K562 (cell line): ENCODE measurements around the gene MEOX2. TPM values are rescaled to one million over a fixed set of nuclear protein-coding genes. Genes with fewer than 3 reads are reported as not detected.

Experiments used
- ATAC-seq: fragments of 200-7000 bp; cut with Tn5 transposase; 3 replicates; pipeline ENCODE4 v1.9.1; 2020; ENCODE audit warnings: moderate library complexity
- BruUV-seq: library from RNA; stranded (reverse); fragments of 400-500 nt; replicated peaks from 2 replicates; lab custom pipeline; 2021; lab: Mats Ljungman, UMichigan
- CTCF ChIA-PET: fragments of 300-600 bp; formaldehyde crosslinking; extraction: SDS; loops from one replicate; lab custom pipeline; 2021; ENCODE audit warnings: low intra/inter-chr PET ratio; lab: Yijun Ruan, JAX
- POLR2A ChIA-PET: fragments of 300-600, 350-650 bp; sonication (Branson Sonifier 250); formaldehyde crosslinking; extraction: SDS; loops from one replicate; lab custom pipeline; 2021; ENCODE audit warnings: antibody characterized with exemption, inconsistent platforms; lab: Yijun Ruan, JAX
- DNase-seq, 4 experiments: peaks; one replicate each; pipeline versions ENCODE4 v3.0.0 to v3.0.0-alpha.2; 2011 to 2018; ENCODE audit warnings: low spot score in 3 of 4, mixed read lengths in 3 of 4; ENCODE audit errors: extremely low read depth in 1 of 4
- FAIRE-seq: peaks from 2 replicates; lab custom pipeline; 2011; peaks lifted over from hg19 to GRCh38; lab: Jason Lieb, UNC
- H2AFZ ChIP-seq: 2 replicates; pipeline ENCODE4 v1.6.0; 2011; ENCODE audit warnings: low read depth, low read length, control low read depth, inconsistent platforms
- H3K27ac ChIP-seq: fragments of 200-600 bp; 3 replicates; pipeline ENCODE4 v1.8.0; 2011; ENCODE audit warnings: low read depth, mild to moderate bottlenecking, control low read depth, inconsistent platforms, low read length, moderate library complexity, mixed read lengths; ENCODE audit errors: extremely low read depth
- H3K27me3 ChIP-seq, 2 experiments: fragments of 300-600 bp in 1 of 2; 2 replicates in 1 of 2; 3 replicates in 1 of 2; pipeline versions ENCODE4 v1.6.0 to v1.8.0; 2011; ENCODE audit warnings: inconsistent platforms in 2 of 2, low read length in 2 of 2, mild to moderate bottlenecking in 1 of 2, mixed read lengths in 1 of 2, moderate library complexity in 1 of 2; ENCODE audit not compliant: control insufficient read depth in 2 of 2, insufficient read depth in 2 of 2
- H3K36me3 ChIP-seq: fragments of 300-600 bp; 3 replicates; pipeline ENCODE4 v1.8.0; 2011; ENCODE audit warnings: mild to moderate bottlenecking, low read length, inconsistent platforms; ENCODE audit not compliant: control insufficient read depth, insufficient read depth
- H3K4me1 ChIP-seq, 2 experiments: fragments of 200-600 bp in 1 of 2; replicated peaks in 1 of 2; 2 replicates in 1 of 2; 3 replicates in 1 of 2; pipeline versions ENCODE4 v1.5.1 to v1.8.0; 2011; ENCODE audit warnings: inconsistent platforms in 2 of 2, low read length in 2 of 2, mild to moderate bottlenecking in 1 of 2, mixed read lengths in 1 of 2, moderate library complexity in 1 of 2; ENCODE audit not compliant: control insufficient read depth in 2 of 2, insufficient read depth in 2 of 2
- H3K4me2 ChIP-seq: 2 replicates; pipeline ENCODE4 v1.6.1; 2011; ENCODE audit warnings: low read length, control low read depth, inconsistent platforms, mixed read lengths; ENCODE audit not compliant: insufficient read depth
- H3K4me3 ChIP-seq: fragments of 200-600 bp; sonication (generic), shearing (Covaris generic); 2 replicates; pipeline ENCODE4 v1.5.1; 2016; ENCODE audit warnings: control low read depth, inconsistent platforms
- H3K79me2 ChIP-seq: fragments of 200-600 bp; 3 replicates; pipeline ENCODE4 v1.8.0; 2011; ENCODE audit warnings: low read length, inconsistent platforms; ENCODE audit not compliant: control insufficient read depth, insufficient read depth
- H3K9ac ChIP-seq, 2 experiments: 2 replicates each; pipeline versions ENCODE4 v1.6.0 to v1.6.1; 2011; ENCODE audit warnings: low read depth in 2 of 2, low read length in 2 of 2, control low read depth in 1 of 2, inconsistent platforms in 1 of 2, mild to moderate bottlenecking in 1 of 2, mixed read lengths in 1 of 2; ENCODE audit not compliant: insufficient read depth in 1 of 2
- H3K9me1 ChIP-seq: one replicate; pipeline ENCODE4 v1.6.0; 2011; ENCODE audit warnings: inconsistent platforms, mild to moderate bottlenecking, low read length, moderate library complexity; ENCODE audit not compliant: control insufficient read depth, insufficient read depth
- H3K9me3 ChIP-seq: replicated peaks from 2 replicates; pipeline ENCODE4 v1.5.1; 2011; ENCODE audit warnings: low read depth, low read length, inconsistent platforms; ENCODE audit not compliant: control insufficient read depth, insufficient read depth
- H4K20me1 ChIP-seq: replicated peaks from 2 replicates; pipeline ENCODE4 v1.6.1; 2011; ENCODE audit warnings: low read length, inconsistent platforms, mixed read lengths; ENCODE audit not compliant: control insufficient read depth, insufficient read depth
- BMI1 ChIP-seq: fragments of 150-350 bp; IDR thresholded peaks from 2 replicates; pipeline ENCODE4 v1.6.1; 2014; ENCODE audit warnings: low read length
- CBX8 ChIP-seq: fragments of 200-600 bp; sonication (generic); IDR thresholded peaks from 2 replicates; pipeline ENCODE4 v1.6.1; 2012; ENCODE audit warnings: borderline replicate concordance, mixed run types, low read depth, mild to moderate bottlenecking, moderate library complexity, mixed read lengths, low read length, control low read depth, inconsistent platforms; ENCODE audit not compliant: poor library complexity, severe bottlenecking; ENCODE audit errors: extremely low read depth
- IFI16 ChIP-seq: fragments of 250-450 bp; sonication (Bioruptor Pico); IDR thresholded peaks from 2 replicates; pipeline ENCODE4 v2.1.2; 2022; ENCODE audit warnings: mild to moderate bottlenecking, inconsistent platforms
- NEUROD1 ChIP-seq: fragments of 150-350 bp; IDR thresholded peaks from 2 replicates; pipeline ENCODE4 v1.6.1; 2014; ENCODE audit warnings: borderline replicate concordance, low read length, low read depth; ENCODE audit not compliant: partially characterized antibody
- NFIX ChIP-seq: fragments of 250-450 bp; sonication (Bioruptor Pico); IDR thresholded peaks from 2 replicates; pipeline ENCODE4 v1.4.0; 2020; ENCODE audit warnings: low read depth, mild to moderate bottlenecking, moderate library complexity
- PHF20 ChIP-seq: fragments of 450-650 bp; IDR thresholded peaks from 2 replicates; pipeline ENCODE4 v1.6.1; 2018; ENCODE audit not compliant: partially characterized antibody
- SMC3 ChIP-seq: conservative IDR thresholded peaks from 2 replicates; pipeline ENCODE4 v1.6.1; 2011; ENCODE audit warnings: low read depth, low read length, improper control_type of control experiment; ENCODE audit not compliant: insufficient read depth
- WGBS: fragments of 100-300 bp; shearing (Covaris generic); methylation state at CpG from one replicate; pipeline ENCODE4 v1.1.6; 2016; ENCODE audit warnings: low coverage, mixed read lengths; ENCODE audit not compliant: insufficient coverage; ENCODE audit errors: missing lambda C conversion rate; 5-methylcytosine and 5-hydroxymethylcytosine counted together
- in situ Hi-C: fragments of 300-500 bp; cut with MboI; formaldehyde crosslinking; loops from 4 replicates; pipeline ENCODE4 v1.15.0; 2018; ENCODE audit warnings: inconsistent platforms, mixed read lengths
- intact Hi-C: fragments of 100-400 bp; cut with micrococcal nuclease; formaldehyde crosslinking; loops from 2 replicates; pipeline ENCODE4 v1.14.2; 2022
- polyA plus RNA-seq, 8 experiments: library from polyadenylated mRNA; depleted of rRNA in 4 of 8; stranded (reverse) in 5 of 8; unstranded in 3 of 8; fragments of >200 nt; fragmentation: Nextera tagmentation in 2 of 8; fragmentation: Illumina TruSeq in 1 of 8; extraction: Ambion mirVana in 2 of 8; extraction: Trizol in 1 of 8; gene quantifications; 2 replicates each; pipeline versions ENCODE4 v1.2.1 to v1.2.3, GENCODE V29; 2011 to 2014; ENCODE audit warnings: inconsistent platforms in 1 of 8, missing spikeins in 1 of 8
- total RNA-seq, 7 experiments: library from RNA; depleted of rRNA in 6 of 7; stranded (reverse); fragments of >200 nt in 6 of 7; fragmentation: Illumina TruSeq in 2 of 7; extraction: Trizol in 2 of 7; gene quantifications; 2 replicates each; pipeline versions ENCODE4 v1.2.1 to v1.2.3, GENCODE V29; 2011 to 2021; ENCODE audit warnings: low replicate concordance in 1 of 7
- TF ChIP-seq, protein P1 (sequence below): fragments of 250-450 bp; sonication (Bioruptor Pico); IDR thresholded peaks from 2 replicates; pipeline ENCODE4 v1.5.0; 2020; ENCODE audit warnings: mild to moderate bottlenecking, borderline replicate concordance

Gene MEOX2
- total and polyA plus RNA-seq, 9 of the 15 experiments (the other 6 are each of a cell fraction or from before 2014, with no cell fraction given): not detected

DNA sequence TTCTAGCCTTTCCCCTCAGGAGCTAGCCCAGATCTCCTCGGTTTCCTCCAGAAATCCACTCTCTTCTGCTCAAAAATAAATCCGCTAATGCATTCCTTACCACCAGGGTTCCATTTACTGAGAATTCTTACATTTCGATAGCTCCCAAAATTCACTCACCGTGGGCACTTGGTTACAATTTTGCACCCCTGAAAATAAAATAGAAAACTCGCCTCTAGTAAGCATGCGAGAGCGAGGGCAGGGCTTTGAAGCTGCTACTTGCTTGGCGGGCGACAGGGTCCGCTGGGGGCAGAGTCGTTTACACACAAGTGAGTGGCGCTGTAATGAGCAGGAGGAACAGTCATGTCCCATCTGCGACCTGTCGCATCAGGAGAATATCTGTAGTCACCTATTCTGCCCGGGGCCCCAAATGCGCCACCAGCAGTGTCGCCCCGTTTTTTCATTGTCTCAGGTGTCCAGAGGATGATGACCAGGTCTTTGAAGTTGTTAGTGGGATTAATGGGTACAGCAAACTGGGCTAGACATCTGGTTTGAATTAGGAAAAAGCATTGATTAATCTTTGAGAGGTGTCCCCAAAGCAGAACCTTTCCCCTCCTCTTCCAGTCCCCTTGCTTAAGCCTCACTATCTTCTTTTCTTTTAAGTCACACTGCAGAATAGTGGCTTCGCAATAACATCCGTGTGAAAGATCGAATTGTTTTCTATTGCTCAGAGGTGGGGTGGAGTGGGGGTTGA is 1.2 kb upstream of the MEOX2 start:
- no peak for TF ChIP-seq NFIX (CRISPR knock-in tag)
- H3K79me2 ChIP-seq: no peaks in the 10 kb centered on the region
- H3K27me3 ChIP-seq: no peaks in the 10 kb centered on the region
- no peak overlapping the region for H3K9ac ChIP-seq
- H3K4me1 ChIP-seq: no peaks in the 10 kb centered on the region
- H3K4me3 ChIP-seq: no peak overlapping the region
- in situ Hi-C loops: no loop called here
- DNase-seq (no peak), FAIRE-seq (no peak), ATAC-seq (no peak)
- no peaks in the 10 kb centered on the region for H3K9me1 ChIP-seq
- WGBS: 1% methylated on average over 21 of the region's 21 CpGs
- H2AFZ ChIP-seq: no peak overlapping the region
- no peak overlapping the region for H3K4me2 ChIP-seq
- ChIA-PET POLR2A (interaction anchor here (0.7 kb wide), 1 partner anchor 9 kb away, joined by 4 read pairs; no protein-coding TSS in a partner anchor), CTCF (no interaction called here)
- no peak overlapping the region for H3K27ac ChIP-seq
- H4K20me1 ChIP-seq: no peaks in the 10 kb centered on the region
- BruUV-seq: no TSS peak
- no peaks in the 10 kb centered on the region for H3K36me3 ChIP-seq
- intact Hi-C loops: no loop called here
- no peaks in the 10 kb centered on the region for H3K9me3 ChIP-seq

DNA sequence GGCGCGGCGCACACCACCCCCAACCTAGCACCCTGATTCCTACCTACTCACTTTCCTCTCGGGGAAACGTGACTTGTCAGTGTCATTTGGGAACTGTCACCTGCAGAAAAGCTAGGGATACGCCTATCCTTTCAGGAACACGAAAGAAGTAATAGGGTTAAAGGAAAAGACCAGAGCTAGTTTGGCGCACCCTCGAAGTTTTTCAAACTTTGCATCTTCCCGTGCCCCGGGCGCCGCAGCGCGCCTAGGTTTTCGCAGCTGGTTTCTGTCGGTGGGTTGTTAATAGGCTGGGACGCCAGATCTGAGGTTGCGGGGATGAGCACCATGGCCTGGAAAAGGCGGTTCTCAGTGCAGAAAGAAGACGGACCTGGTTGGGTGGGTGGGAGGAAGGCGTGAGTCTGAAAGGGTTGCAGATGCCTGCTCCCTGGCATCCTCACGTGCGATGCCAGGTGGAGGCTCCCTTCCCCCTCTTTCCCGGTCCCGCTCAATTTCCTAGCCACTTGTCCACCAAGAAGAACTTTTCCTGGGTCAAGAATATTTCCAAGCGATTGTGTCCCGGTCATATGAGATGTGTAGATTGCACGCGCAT is 568 bp upstream of the MEOX2 start:
- Histone ChIP-seq H3K79me2 (no peaks in the 10 kb centered on the region), H3K9me3 (no peaks in the 10 kb centered on the region), H3K4me1 (no peaks in the 10 kb centered on the region), H3K4me3 (no peak overlapping the region), H3K27me3 (no peaks in the 10 kb centered on the region), H3K4me2 (no peak overlapping the region), H3K9me1 (no peaks in the 10 kb centered on the region), H3K27ac (no peak overlapping the region), H3K9ac (no peak overlapping the region), H4K20me1 (no peaks in the 10 kb centered on the region), H2AFZ (no peak overlapping the region), H3K36me3 (no peaks in the 10 kb centered on the region)
- intact Hi-C loops: no loop called here
- under 1% methylated on average over 25 of the region's 30 CpGs for WGBS
- ChIA-PET CTCF (no interaction called here), POLR2A (interaction anchor here (0.7 to 0.9 kb wide), 2 partner anchors 106 to 746 kb away, joined by 3 read pairs; no protein-coding TSS in a partner anchor)
- DNase-seq (no peak), ATAC-seq (no peak), FAIRE-seq (no peak)
- in situ Hi-C loops: no loop called here
- BruUV-seq: no TSS peak
- TF ChIP-seq NEUROD1 (no peak), IFI16 (CRISPR knock-in tag) (no peak), CBX8 (no peak), BMI1 (no peak), PHF20 (no peak), SMC3 (no peak)
- TF ChIP-seq, protein P1, sequence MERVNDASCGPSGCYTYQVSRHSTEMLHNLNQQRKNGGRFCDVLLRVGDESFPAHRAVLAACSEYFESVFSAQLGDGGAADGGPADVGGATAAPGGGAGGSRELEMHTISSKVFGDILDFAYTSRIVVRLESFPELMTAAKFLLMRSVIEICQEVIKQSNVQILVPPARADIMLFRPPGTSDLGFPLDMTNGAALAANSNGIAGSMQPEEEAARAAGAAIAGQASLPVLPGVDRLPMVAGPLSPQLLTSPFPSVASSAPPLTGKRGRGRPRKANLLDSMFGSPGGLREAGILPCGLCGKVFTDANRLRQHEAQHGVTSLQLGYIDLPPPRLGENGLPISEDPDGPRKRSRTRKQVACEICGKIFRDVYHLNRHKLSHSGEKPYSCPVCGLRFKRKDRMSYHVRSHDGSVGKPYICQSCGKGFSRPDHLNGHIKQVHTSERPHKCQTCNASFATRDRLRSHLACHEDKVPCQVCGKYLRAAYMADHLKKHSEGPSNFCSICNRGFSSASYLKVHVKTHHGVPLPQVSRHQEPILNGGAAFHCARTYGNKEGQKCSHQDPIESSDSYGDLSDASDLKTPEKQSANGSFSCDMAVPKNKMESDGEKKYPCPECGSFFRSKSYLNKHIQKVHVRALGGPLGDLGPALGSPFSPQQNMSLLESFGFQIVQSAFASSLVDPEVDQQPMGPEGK (CRISPR knock-in tag): no peak
